Caco-2 (cell line): ENCODE data around the gene PLD4. TPM values are rescaled to one million over a fixed set of nuclear protein-coding genes. Genes with fewer than 3 reads are reported as not detected.

Experiments
- BruUV-seq: library from RNA; stranded (reverse); fragments of 400-500 nt; replicated peaks from 2 replicates; lab custom pipeline; 2021; lab: Mats Ljungman, UMichigan
- CTCF ChIA-PET: fragments of 300-600 bp; sonication (Branson Sonifier 250); formaldehyde crosslinking; loops from one replicate; lab custom pipeline; 2022; ENCODE audit warnings: antibody characterized with exemption; lab: Charles Lee
- POLR2A ChIA-PET: fragments of 300-600 bp; sonication (Branson Sonifier 250); formaldehyde crosslinking; loops from one replicate; lab custom pipeline; 2022; ENCODE audit warnings: antibody characterized with exemption; lab: Charles Lee
- DNase-seq, 2 experiments: peaks; one replicate each; pipeline versions ENCODE4 v3.0.0 to v3.0.0-alpha.2; 2020 to 2022
- H3K27me3 ChIP-seq: replicated peaks from 2 replicates; pipeline ENCODE4 v1.6.0; 2011; ENCODE audit warnings: low read length; ENCODE audit not compliant: control insufficient read depth, insufficient read depth
- H3K36me3 ChIP-seq: 2 replicates; pipeline ENCODE4 v1.5.1; 2011; ENCODE audit warnings: low read length; ENCODE audit not compliant: control insufficient read depth, insufficient read depth
- H3K4me1 ChIP-seq: fragments of 250-450 bp; sonication (Bioruptor Pico); 2 replicates; pipeline ENCODE4 v1.5.1; 2020; ENCODE audit warnings: mild to moderate bottlenecking
- H3K4me3 ChIP-seq: 2 replicates; pipeline ENCODE4 v1.5.1; 2011; ENCODE audit warnings: low read depth, mild to moderate bottlenecking, control low read depth, low read length
- H3K9me3 ChIP-seq: fragments of 250-450 bp; sonication (Bioruptor Pico); 2 replicates; pipeline ENCODE4 v1.5.1; 2020; ENCODE audit warnings: mild to moderate bottlenecking, moderate library complexity
- H3K27ac Mint-ChIP-seq: one replicate; pipeline ENCODE4 v1.8.0; 2022; ENCODE audit warnings: mixed read lengths; ENCODE audit not compliant: unreplicated experiment
- H3K27me3 Mint-ChIP-seq: one replicate; pipeline ENCODE4 v1.8.0; 2022; ENCODE audit warnings: mixed read lengths; ENCODE audit not compliant: insufficient read depth, unreplicated experiment
- H3K36me3 Mint-ChIP-seq: one replicate; pipeline ENCODE4 v1.8.0; 2022; ENCODE audit warnings: mild to moderate bottlenecking, mixed read lengths; ENCODE audit not compliant: insufficient read depth, unreplicated experiment
- H3K4me1 Mint-ChIP-seq: one replicate; pipeline ENCODE4 v1.8.0; 2022; ENCODE audit warnings: low read depth, mixed read lengths; ENCODE audit not compliant: unreplicated experiment
- H3K4me3 Mint-ChIP-seq: one replicate; pipeline ENCODE4 v1.8.0; 2022; ENCODE audit warnings: mild to moderate bottlenecking, moderate library complexity, mixed read lengths; ENCODE audit not compliant: unreplicated experiment
- H3K9me3 Mint-ChIP-seq: one replicate; pipeline ENCODE4 v1.8.0; 2022; ENCODE audit warnings: mixed read lengths; ENCODE audit not compliant: unreplicated experiment
- intact Hi-C: fragments of 100-400 bp; cut with micrococcal nuclease; formaldehyde crosslinking; loops from one replicate; pipeline ENCODE4 v1.10.0; 2022; ENCODE audit not compliant: unreplicated experiment
- total RNA-seq: library from RNA; stranded (reverse); gene quantifications from 2 replicates; pipeline ENCODE4 v1.2.3, GENCODE V29; 2022
- TF ChIP-seq, protein P1 (sequence below), 2 experiments: fragments of 200-600 bp in 1 of 2; IDR thresholded peaks; 1 replicate in 1 of 2; 2 replicates in 1 of 2; pipeline versions ENCODE4 v1.5.1 to v1.8.0; 2011 to 2022; ENCODE audit warnings: antibody characterized with exemption in 1 of 2, control low read depth in 1 of 2, inconsistent platforms in 1 of 2, low read depth in 1 of 2, low read length in 1 of 2, mild to moderate bottlenecking in 1 of 2, moderate library complexity in 1 of 2; ENCODE audit not compliant: insufficient read depth in 1 of 2, severe bottlenecking in 1 of 2, unreplicated experiment in 1 of 2

Gene PLD4
- total RNA-seq, 1 experiment from 2014 or later = not detected

DNA sequence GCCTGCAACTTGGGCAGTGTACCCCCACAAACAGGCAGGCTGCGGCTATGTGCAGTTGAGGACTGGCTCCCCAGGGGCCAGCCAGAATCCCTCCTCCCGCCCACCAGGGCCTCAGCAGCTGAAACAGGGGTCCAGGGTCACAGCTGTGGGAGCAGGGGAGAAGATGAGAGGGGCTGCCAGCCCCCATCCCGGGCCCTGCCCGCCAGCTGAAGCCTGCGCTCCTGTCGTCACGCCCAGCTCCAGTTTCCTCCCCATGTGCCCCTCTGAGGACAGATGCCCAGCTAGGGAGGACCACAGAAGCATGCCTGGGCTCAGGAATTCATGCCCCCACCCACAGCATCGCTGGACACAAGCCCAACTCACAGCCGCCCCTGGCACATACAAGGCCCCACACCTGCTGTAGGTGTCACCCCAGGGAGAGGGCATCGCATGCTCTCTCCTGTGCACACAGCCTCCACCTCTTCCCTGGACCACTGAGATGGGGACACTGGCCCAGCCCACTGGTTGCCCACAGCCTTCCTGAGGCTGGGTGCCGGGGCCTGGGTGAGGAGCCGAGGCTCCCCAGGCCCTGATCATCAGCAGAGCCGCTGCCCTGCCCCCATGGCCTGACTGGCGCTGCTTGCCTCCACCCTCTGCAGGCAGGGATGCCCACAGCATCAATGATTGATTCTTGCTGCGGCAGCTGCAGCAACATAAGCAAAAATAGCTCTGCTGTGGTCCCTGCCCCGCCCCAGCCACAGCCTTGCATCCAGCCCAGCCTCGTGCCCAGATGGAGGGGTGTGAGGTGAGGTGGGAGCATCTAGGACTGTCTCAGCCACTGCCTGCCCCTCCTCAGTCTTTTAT, 57.2 kb downstream of the PLD4 start:
- POLR2A ChIA-PET = no interaction called here
- Mint-ChIP-seq H3K4me3 (no peak overlapping the region), H3K27ac (no peak overlapping the region), H3K9me3 (no peaks in the 10 kb centered on the region), H3K27me3 (peaks cover 2% of the 10 kb centered on the region), H3K4me1 (no peaks in the 10 kb centered on the region), H3K36me3 (no peaks in the 10 kb centered on the region)
- H3K4me1 ChIP-seq = peaks cover 11% of the 10 kb centered on the region
- no TSS peak for BruUV-seq
- intact Hi-C loops = no loop called here
- no peak overlapping the region for H3K4me3 ChIP-seq
- H3K9me3 ChIP-seq = no peaks in the 10 kb centered on the region
- H3K36me3 ChIP-seq = no peaks in the 10 kb centered on the region
- no peak for DNase-seq
- H3K27me3 ChIP-seq = no peaks in the 10 kb centered on the region
- CTCF ChIA-PET = no interaction called here
- TF ChIP-seq, protein P1, sequence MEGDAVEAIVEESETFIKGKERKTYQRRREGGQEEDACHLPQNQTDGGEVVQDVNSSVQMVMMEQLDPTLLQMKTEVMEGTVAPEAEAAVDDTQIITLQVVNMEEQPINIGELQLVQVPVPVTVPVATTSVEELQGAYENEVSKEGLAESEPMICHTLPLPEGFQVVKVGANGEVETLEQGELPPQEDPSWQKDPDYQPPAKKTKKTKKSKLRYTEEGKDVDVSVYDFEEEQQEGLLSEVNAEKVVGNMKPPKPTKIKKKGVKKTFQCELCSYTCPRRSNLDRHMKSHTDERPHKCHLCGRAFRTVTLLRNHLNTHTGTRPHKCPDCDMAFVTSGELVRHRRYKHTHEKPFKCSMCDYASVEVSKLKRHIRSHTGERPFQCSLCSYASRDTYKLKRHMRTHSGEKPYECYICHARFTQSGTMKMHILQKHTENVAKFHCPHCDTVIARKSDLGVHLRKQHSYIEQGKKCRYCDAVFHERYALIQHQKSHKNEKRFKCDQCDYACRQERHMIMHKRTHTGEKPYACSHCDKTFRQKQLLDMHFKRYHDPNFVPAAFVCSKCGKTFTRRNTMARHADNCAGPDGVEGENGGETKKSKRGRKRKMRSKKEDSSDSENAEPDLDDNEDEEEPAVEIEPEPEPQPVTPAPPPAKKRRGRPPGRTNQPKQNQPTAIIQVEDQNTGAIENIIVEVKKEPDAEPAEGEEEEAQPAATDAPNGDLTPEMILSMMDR (IDR thresholded peaks at IDR 0.05; ENCODE audit: insufficient read depth in 1 of 2, low read depth in 1 of 2, low read length in 1 of 2, severe bottlenecking in 1 of 2, unreplicated experiment in 1 of 2) = no peak

DNA sequence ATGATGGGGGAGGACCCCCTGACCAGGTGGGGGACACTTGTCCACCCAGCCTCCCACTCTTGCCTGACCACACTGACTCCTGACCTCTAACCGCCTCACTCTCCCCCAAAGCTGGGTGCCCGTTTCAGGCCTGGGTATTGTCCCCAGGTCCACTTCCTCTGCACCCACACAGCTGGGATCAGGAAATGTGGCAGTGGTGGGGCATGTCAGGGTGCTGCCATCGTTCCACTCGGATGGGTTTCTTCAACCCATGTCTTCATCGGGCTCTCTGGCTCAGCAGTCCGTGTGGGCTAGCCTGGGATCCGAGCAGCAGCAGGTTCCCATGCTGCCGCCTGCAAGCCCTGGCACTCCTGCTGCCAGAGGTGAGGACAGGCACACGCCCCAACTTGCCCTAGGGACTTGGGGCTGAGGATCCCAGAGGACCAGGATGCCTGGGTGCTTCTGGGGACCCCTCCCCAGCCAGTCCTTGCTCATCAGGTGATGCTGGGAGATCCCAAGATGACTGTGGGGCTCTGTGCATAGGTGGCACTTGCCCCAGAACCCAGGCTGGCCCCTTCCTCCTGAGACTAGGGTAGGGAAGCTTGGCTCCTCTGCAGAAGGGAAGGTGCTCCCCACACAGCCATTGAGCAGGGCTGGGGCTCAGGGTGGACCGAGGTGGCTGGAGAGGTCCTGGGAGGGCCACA, 58.0 kb downstream of the PLD4 start:
- intact Hi-C loops = no loop called here
- Mint-ChIP-seq H3K27me3 (peaks cover 2% of the 10 kb centered on the region), H3K9me3 (no peaks in the 10 kb centered on the region), H3K4me3 (no peak overlapping the region), H3K27ac (no peak overlapping the region), H3K4me1 (no peaks in the 10 kb centered on the region), H3K36me3 (no peaks in the 10 kb centered on the region)
- no peaks in the 10 kb centered on the region for H3K36me3 ChIP-seq
- peaks cover 7% of the 10 kb centered on the region; the same call in 1 of the 2 replicates for H3K4me1 ChIP-seq
- no TSS peak for BruUV-seq
- ChIA-PET POLR2A (no interaction called here), CTCF (no interaction called here)
- H3K9me3 ChIP-seq = no peaks in the 10 kb centered on the region
- H3K4me3 ChIP-seq = no peak overlapping the region
- TF ChIP-seq, protein P1 (IDR thresholded peaks at IDR 0.05; ENCODE audit: insufficient read depth in 1 of 2, low read depth in 1 of 2, low read length in 1 of 2, severe bottlenecking in 1 of 2, unreplicated experiment in 1 of 2) = no peak
- no peak for DNase-seq
- H3K27me3 ChIP-seq = no peaks in the 10 kb centered on the region

Other genes starting within 250 kb of the PLD4 start
- gene INF2, start 235.3 kb upstream of the PLD4 start, total RNA-seq = 70.8 TPM in 2 replicates
- gene ADSS1, start 200.7 kb upstream of the PLD4 start, total RNA-seq = 1.6 and 3.2 TPM in 2 replicates
- 99.3 and 105 TPM in 2 replicates for gene SIVA1, start 171.7 kb upstream of the PLD4 start, total RNA-seq
- gene AKT1, start 129.1 kb upstream of the PLD4 start, total RNA-seq = 110 and 111 TPM in 2 replicates
- 9.1 and 9.7 TPM in 2 replicates for gene ZBTB42, start 123.8 kb upstream of the PLD4 start, total RNA-seq
- gene CEP170B, start 59.6 kb upstream of the PLD4 start, total RNA-seq = 31.6 and 32.0 TPM in 2 replicates
- gene AHNAK2, start 53.5 kb downstream of the PLD4 start, total RNA-seq = 0.77 and 0.81 TPM in 2 replicates
- 3.0 and 3.2 TPM in 2 replicates for gene CLBA1, start 60.9 kb downstream of the PLD4 start, total RNA-seq
- 33.4 and 41.4 TPM in 2 replicates for gene CDCA4, start 96.2 kb downstream of the PLD4 start, total RNA-seq
- 0.19 TPM in 1 of 2 replicates, not detected in the other for gene GPR132, start 140.6 kb downstream of the PLD4 start, total RNA-seq
- 34.5 and 43.0 TPM in 2 replicates for gene JAG2, start 243.9 kb downstream of the PLD4 start, total RNA-seq